GM12875 (cell line): Measurements from ENCODE around the gene SNX21.

Source experiments
- H3K4me3 ChIP-seq: one replicate; pipeline ENCODE4 v1.5.1; 2011; ENCODE audit warnings: low read depth, low read length, control low read depth
- TF ChIP-seq, protein P1 (sequence below): IDR thresholded peaks from 2 replicates; pipeline ENCODE4 v1.5.1; 2011; ENCODE audit warnings: low read depth, mild to moderate bottlenecking, control low read depth, inconsistent platforms, low read length, moderate library complexity, borderline replicate concordance; ENCODE audit not compliant: insufficient read depth

SNX21 gene

DNA sequence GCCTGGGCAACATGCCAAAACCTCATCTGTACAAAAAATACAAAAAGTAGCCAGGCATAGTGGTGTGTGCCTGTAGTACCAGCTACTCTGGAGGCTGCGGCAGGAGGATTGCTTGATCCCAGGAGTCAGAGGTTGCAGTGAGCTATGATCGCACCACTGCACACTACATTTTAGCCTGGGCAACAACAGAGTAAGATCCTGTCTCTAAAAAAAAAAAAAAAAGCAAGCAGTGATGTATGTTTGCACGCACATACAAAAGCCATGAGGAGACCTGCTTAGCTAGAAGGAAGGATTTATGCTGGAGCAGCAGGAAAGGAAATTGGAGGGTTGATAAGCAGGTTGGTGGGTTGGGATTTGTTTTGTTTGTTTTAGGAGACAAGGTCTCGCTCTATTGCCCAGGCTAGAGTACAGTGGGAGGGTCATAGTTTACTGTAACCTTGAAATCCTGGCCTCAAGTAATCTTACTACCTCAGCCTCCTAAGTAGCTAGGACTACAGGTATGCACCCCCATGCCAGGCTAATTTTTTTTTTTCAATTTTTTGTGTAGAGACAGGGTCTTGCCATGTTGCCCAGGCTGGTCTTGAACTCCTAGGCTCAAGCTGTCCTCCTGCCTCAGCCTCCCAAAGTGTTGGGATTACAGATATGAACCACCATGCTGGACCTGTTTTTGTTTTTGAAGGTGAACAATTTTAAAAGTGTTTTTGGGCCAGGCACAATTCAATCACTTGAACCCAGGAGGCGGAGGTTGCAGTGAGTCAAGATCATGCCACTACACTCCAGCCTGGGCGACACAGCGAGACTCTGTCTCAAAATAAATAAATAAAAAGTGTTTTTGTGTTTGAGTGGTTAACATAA, 27.8 kb downstream of the SNX21 start:
- TF ChIP-seq, protein P1, sequence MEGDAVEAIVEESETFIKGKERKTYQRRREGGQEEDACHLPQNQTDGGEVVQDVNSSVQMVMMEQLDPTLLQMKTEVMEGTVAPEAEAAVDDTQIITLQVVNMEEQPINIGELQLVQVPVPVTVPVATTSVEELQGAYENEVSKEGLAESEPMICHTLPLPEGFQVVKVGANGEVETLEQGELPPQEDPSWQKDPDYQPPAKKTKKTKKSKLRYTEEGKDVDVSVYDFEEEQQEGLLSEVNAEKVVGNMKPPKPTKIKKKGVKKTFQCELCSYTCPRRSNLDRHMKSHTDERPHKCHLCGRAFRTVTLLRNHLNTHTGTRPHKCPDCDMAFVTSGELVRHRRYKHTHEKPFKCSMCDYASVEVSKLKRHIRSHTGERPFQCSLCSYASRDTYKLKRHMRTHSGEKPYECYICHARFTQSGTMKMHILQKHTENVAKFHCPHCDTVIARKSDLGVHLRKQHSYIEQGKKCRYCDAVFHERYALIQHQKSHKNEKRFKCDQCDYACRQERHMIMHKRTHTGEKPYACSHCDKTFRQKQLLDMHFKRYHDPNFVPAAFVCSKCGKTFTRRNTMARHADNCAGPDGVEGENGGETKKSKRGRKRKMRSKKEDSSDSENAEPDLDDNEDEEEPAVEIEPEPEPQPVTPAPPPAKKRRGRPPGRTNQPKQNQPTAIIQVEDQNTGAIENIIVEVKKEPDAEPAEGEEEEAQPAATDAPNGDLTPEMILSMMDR = no peak
- H3K4me3 ChIP-seq = no peak overlapping the region

DNA sequence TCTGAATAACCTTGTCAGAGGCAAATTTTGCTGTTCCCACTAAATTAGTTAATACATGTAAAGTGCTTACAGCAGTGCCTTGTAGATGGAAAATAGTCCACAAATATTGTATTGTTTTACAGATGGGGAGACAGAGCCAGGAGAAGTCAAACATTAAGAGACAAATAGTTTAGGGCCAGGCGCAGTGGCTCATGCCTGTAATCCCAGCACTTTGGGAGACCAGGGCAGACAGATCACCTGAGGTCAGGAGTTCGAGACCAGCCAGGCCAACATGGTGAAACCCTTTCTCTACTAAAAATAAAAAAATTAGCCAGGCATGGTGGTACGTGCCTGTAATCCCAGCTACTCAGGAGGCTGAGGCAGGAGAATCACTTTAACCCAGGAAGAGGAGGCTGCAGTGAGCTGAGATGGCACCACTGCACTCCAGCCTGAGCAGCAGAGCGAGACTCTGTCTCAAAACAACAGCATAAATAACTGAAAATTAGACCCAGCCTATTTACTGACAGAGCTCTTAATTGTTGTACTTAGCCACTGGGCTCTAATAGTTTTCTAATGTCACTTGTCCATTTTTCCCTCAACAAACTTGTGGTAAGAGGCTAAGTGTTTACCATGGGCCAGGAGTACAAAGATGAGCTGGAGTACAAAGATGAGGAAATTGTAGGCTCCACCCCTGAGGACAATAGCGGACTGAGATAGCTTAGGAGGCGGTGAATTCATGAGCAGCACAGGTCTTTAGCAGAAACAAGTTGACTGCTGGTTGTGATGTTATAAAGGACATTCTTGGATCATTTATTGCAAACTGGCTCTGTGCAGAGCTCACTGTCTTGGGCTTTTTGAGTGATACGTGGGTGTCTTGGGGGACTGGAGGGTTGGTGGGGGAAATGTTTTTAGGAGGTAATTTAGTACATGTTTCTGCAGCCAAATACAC, 30.2 kb downstream of the SNX21 start:
- TF ChIP-seq, protein P1 = no peak
- H3K4me3 ChIP-seq = no peak overlapping the region

DNA sequence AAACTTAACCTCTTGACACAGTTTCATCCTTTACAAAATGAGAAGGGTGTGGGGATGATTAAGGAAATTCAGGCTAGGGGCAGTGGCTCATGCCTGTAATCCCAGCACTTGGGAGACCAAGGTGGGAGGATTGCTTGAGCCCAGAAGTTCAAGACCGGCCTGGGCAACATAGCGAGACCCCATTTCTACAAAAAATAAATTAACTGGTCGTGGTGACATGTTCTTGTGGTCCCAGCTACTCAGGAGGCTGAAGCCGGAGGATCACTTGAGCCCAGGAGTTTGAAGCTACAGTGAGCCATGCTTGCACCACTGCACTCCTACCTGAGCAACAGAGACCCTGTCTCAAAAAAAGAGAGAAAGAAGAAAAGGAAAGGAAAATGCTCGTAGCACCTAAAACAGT, 32.9 kb downstream of the SNX21 start:
- TF ChIP-seq, protein P1 = no peak
- H3K4me3 ChIP-seq = no peak overlapping the region

DNA sequence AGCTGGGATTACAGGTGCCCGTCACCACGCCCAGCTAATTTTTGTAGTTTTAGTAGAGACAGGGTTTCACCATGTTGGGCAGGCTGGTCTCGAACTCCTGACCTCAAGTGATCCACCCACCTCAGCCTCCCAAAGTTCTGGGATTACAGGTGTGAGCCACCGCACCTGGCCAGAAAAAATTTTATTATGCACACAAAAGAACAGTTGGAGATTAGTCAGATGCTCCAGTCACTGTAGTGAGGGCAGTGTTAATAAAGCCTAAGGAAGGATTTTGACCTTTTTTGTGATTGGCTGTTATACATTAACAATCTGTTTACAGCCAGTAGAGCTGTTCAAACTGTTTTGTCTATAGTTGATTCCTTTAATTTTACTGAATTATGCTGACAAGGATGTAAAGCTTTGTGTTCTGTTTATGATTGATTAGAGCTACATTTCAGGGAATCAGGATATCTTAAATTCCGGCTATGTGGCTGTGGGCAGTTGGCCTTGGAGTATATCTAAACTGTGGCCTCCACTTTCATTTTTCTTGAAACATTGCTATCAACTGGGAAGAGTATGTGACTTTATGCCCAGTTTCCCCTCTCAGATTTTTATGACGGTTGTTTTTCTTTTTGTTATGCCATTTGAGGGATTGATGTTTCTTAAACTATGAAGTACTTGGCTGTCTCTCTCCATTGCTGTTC, 33.7 kb downstream of the SNX21 start:
- TF ChIP-seq, protein P1 = no peak
- H3K4me3 ChIP-seq = no peak overlapping the region

DNA sequence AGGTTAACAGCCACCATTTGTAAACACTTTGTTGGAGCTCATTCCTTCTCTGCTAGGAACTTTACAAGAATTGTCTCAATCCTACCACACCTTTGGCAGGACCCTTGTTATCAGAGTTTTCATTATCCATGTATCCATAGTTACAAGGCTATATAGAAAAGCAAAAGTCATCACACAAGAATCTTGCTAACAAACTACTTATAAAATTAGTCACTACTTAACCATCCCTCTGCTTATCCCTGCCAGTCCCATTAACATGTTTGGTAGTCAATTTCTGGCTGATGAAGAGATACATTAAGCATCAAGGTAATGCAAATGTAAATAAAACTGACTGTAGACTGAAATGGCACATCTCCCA, 34.2 kb downstream of the SNX21 start:
- TF ChIP-seq, protein P1 = no peak
- no peak overlapping the region for H3K4me3 ChIP-seq

DNA sequence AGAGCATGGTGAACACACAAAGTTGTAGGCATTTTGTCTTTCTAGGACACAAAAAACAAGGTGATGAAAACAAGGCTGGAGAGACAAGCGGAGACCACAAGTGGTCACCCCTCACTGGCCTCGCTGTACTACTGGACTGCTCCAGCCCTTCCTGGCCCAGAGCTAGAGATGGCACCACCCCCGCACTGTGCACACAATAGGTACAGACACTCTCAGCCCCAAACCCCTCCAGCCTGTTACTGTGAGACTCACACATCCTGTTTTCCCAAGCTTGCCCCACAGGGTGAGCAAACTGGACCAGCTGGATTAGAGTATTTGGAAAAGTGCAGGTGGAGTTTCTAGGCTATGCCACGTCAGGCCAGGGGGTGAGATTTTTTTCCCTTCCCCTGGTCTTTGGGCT, 39.0 kb downstream of the SNX21 start:
- H3K4me3 ChIP-seq = no peak overlapping the region
- TF ChIP-seq, protein P1 = no peak
